Nucleus accumbens (tissue), 56 donors: ENCODE measurements around the gene TGFBR1.

Source experiments
- DNase-seq, 56 donors: peaks; one replicate each; lab custom pipeline; 2025; lab: John Stamatoyannopoulos, UW

TGFBR1 gene

GRCh38 chr9:99103901-99104458, 933 bp upstream of the TGFBR1 start:
- DNase-seq = peak in 26 of 56 donors; percentile 9 to 59 (median 41)

GRCh38 chr9:99105152-99106043, 485 bp downstream of the TGFBR1 start:
- DNase-seq = peak in 36 of 56 donors; percentile 3 to 62 (median 39)

GRCh38 chr9:99106044-99106375, 1.1 kb downstream of the TGFBR1 start:
- no peak for DNase-seq

GRCh38 chr9:99107421-99107820, 2.5 kb downstream of the TGFBR1 start:
- no peak for DNase-seq

GRCh38 chr9:99108131-99108530, 3.2 kb downstream of the TGFBR1 start:
- no peak for DNase-seq

- peak in 2 of 56 donors; percentile 1 to 8 for DNase-seq
These were observed 4.6 kb downstream of the TGFBR1 start for GRCh38 chr9:99109522-99109921.

- no peak for DNase-seq
These were observed 8.0 kb downstream of the TGFBR1 start for GRCh38 chr9:99112750-99113413.

- no peak for DNase-seq
These were observed 8.6 kb downstream of the TGFBR1 start for GRCh38 chr9:99113414-99114048.

- DNase-seq = no peak
These were observed 9.1 kb downstream of the TGFBR1 start for GRCh38 chr9:99114049-99114440.

GRCh38 chr9:99114846-99115500, 10.1 kb downstream of the TGFBR1 start:
- no peak for DNase-seq

- DNase-seq = no peak
These were observed 11.1 kb downstream of the TGFBR1 start for GRCh38 chr9:99116003-99116411.

GRCh38 chr9:99118782-99119466, 14.0 kb downstream of the TGFBR1 start:
- no peak for DNase-seq

- DNase-seq = no peak
These were observed 15.2 kb downstream of the TGFBR1 start for GRCh38 chr9:99119976-99120655.

- no peak for DNase-seq
These were observed 16.7 kb downstream of the TGFBR1 start for GRCh38 chr9:99121604-99122003.

GRCh38 chr9:99124534-99125255, 19.8 kb downstream of the TGFBR1 start:
- DNase-seq = no peak

- DNase-seq = no peak
These were observed 20.5 kb downstream of the TGFBR1 start for GRCh38 chr9:99125446-99125845.

- no peak for DNase-seq
These were observed 21.4 kb downstream of the TGFBR1 start for GRCh38 chr9:99126312-99126711.

GRCh38 chr9:99127356-99128132, 22.6 kb downstream of the TGFBR1 start:
- no peak for DNase-seq
